ENCODE results near the gene TSPAN9.

GRCh38 chr12:3229577-3229976 is 152.4 kb downstream of the TSPAN9 start:
- TF ChIP-seq CTCF (IDR thresholded peaks at IDR 0.05; ENCODE audit: insufficient read depth, low read depth, low read length) = no peak
- TF ChIP-seq EZH2 (IDR thresholded peaks at IDR 0.05; ENCODE audit: insufficient read depth, low read length) = no peak
